ENCODE data around the gene CCDC167. TPM values are rescaled to one million over a fixed set of nuclear protein-coding genes. Genes with fewer than 3 reads are reported as not detected.

The CCDC167 gene
- total RNA-seq, 1 donor from 2014 or later, result 28.3 TPM

DNA sequence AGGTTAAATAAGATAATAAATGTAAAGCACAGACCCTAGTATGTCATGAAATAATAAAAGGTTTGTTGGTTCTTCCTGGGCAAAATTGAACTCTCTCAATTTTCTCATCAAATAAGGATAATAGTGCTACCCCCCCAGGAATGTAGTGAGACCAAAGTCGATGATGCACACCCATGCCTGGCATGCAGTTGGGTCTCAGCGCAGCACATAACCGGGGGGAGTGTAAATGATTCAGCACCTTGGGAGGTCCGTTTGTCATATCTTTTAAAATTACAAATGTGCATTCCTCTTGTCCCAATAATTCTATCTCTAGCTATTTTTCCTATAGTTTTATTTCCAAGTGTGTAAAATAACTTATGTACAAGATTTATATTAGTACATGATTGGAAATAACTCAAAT is 31.3 kb upstream of the CCDC167 start:
- Mint-ChIP-seq H3K4me3 (ENCODE audit: unreplicated experiment) (no peak overlapping the region), H3K27me3 (ENCODE audit: low read depth) (peaks cover 31% of the 10 kb centered on the region), H3K9me3 (ENCODE audit: low read depth) (no peaks in the 10 kb centered on the region)

DNA sequence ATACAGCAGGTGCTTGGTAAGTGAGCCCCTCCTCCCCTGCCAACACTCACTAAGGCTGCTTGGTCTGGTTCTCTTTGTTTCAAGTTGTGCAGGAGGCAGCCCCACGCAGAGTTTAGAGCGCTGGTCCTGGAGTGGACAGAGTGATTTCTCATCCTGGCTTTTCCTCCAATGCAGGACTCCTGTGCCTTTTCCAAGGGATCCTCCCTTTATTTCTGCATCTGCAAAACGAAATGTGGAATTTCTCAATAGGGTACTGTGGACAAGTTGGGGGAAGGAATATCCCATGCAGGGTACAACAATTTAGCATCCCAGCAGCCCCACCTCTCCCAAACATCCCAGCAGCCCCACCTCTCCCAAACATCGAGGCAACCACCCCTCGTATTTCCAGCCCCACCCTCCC is 30.6 kb upstream of the CCDC167 start:
- no peaks in the 10 kb centered on the region for H3K36me3 Mint-ChIP-seq (ENCODE audit: low read depth)
- no peak overlapping the region for H3K4me3 Mint-ChIP-seq (ENCODE audit: unreplicated experiment)
- DNase-seq (ENCODE audit: low spot score), result no peak
- peaks cover 26% of the 10 kb centered on the region for H3K27me3 Mint-ChIP-seq (ENCODE audit: low read depth)
- H3K4me1 Mint-ChIP-seq (ENCODE audit: low read depth), result peaks cover 9% of the 10 kb centered on the region
- TF ChIP-seq, protein P1, sequence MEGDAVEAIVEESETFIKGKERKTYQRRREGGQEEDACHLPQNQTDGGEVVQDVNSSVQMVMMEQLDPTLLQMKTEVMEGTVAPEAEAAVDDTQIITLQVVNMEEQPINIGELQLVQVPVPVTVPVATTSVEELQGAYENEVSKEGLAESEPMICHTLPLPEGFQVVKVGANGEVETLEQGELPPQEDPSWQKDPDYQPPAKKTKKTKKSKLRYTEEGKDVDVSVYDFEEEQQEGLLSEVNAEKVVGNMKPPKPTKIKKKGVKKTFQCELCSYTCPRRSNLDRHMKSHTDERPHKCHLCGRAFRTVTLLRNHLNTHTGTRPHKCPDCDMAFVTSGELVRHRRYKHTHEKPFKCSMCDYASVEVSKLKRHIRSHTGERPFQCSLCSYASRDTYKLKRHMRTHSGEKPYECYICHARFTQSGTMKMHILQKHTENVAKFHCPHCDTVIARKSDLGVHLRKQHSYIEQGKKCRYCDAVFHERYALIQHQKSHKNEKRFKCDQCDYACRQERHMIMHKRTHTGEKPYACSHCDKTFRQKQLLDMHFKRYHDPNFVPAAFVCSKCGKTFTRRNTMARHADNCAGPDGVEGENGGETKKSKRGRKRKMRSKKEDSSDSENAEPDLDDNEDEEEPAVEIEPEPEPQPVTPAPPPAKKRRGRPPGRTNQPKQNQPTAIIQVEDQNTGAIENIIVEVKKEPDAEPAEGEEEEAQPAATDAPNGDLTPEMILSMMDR (IDR thresholded peaks at IDR 0.05), result no peak
- H3K27ac Mint-ChIP-seq (ENCODE audit: unreplicated experiment), result no peak overlapping the region
- no peaks in the 10 kb centered on the region for H3K9me3 Mint-ChIP-seq (ENCODE audit: low read depth)

More for the DNA sequence above, 31.3 kb upstream of the CCDC167 start:
- no peak for DNase-seq (ENCODE audit: low spot score)
- no peak overlapping the region for H3K27ac Mint-ChIP-seq (ENCODE audit: unreplicated experiment)
- TF ChIP-seq, protein P1 (IDR thresholded peaks at IDR 0.05), result no peak
- peaks cover 17% of the 10 kb centered on the region for H3K4me1 Mint-ChIP-seq (ENCODE audit: low read depth)
- H3K36me3 Mint-ChIP-seq (ENCODE audit: low read depth), result no peaks in the 10 kb centered on the region

DNA sequence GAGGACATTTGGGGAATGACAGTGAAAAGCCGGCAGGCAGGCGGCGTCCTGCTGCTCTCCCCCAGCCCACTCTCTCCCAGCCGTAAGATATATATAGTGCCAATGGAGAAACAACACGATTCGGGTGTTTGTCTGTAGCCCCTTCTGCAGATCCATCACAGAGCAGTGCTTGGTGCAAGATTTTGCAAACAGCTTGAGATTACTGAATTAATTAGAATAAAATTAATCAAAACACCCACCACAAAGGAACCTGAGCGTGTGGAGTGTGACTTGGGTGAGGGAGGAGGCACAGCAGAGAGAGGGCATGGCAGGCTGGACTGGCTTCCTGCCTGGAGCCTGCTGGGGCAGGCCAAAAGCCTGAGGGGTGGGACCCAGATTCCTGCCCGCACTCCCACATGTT is 28.8 kb upstream of the CCDC167 start:
- Mint-ChIP-seq H3K36me3 (ENCODE audit: low read depth) (no peaks in the 10 kb centered on the region), H3K9me3 (ENCODE audit: low read depth) (no peaks in the 10 kb centered on the region), H3K4me3 (ENCODE audit: unreplicated experiment) (no peak overlapping the region), H3K4me1 (ENCODE audit: low read depth) (peaks cover 18% of the 10 kb centered on the region), H3K27ac (ENCODE audit: unreplicated experiment) (no peak overlapping the region), H3K27me3 (ENCODE audit: low read depth) (peaks cover 20% of the 10 kb centered on the region)
- TF ChIP-seq, protein P1 (IDR thresholded peaks at IDR 0.05), result no peak
- no peak for DNase-seq (ENCODE audit: low spot score)

DNA sequence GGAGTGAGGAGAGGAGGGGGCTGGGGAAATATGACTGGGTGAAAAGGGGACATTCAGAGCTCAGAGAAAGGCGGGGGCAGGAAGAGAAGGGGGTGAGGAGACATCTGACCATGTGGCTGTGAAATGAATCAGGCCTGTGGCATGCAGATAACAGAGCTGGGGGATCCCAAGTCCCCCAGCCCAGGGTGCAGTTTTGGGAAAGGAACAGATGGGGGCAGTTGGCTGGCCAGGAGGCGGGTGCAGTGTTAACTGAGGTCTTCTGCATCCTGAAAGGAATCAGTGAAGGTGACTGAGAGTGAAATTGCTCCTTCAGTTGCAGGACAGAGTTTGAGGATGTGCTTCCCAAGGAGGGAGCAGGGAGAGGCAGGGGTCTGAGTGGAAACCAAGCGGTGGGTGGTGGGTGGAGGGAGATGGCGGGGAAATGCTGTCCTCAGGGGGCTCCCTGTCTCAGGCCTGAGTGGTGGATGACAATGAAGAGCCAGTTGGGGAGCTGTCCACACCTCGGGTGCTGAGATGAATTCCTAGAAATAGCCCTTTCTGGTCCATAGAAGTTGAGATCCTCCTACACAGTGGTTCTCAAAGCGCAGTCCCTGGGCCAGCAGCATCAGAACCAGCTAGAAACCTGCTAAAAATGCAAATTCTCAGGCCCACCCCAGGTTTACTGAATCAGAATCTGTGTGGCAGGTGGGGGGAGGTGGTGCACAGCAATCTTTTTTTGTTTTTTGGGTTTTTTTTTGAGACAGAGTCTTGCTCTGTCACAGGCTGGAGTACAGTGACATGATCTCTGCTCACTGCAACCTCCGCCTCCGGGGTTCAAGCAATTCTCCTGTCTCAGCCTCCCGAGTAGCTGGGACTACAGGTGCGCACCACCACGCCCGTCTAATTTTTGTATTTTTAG is 26.0 kb upstream of the CCDC167 start:
- peaks cover 14% of the 10 kb centered on the region for H3K4me1 Mint-ChIP-seq (ENCODE audit: low read depth)
- no peak overlapping the region for H3K27ac Mint-ChIP-seq (ENCODE audit: unreplicated experiment)
- H3K36me3 Mint-ChIP-seq (ENCODE audit: low read depth), result no peaks in the 10 kb centered on the region
- H3K4me3 Mint-ChIP-seq (ENCODE audit: unreplicated experiment), result no peak overlapping the region
- no peaks in the 10 kb centered on the region for H3K9me3 Mint-ChIP-seq (ENCODE audit: low read depth)
- TF ChIP-seq, protein P1 (IDR thresholded peaks at IDR 0.05), result no peak
- peaks cover 10% of the 10 kb centered on the region for H3K27me3 Mint-ChIP-seq (ENCODE audit: low read depth)
- DNase-seq (ENCODE audit: low spot score), result no peak

DNA sequence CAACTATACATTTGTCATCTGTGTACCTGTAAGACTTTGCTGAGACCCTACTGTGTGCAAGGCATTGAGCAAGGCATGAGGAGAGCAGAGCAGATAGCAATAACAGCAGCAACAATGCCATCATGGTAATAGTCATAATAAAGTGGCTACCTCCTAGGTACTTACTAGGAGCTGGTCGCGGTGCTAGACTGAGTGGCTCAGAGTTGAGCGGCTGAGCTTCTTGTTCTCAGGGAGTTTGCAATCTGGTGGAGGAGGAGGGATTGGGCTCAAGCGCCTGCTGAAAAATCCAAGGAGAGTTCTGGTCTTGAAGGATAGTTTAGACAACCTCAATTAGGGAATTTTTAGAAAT is 25.3 kb upstream of the CCDC167 start:
- Mint-ChIP-seq H3K4me1 (ENCODE audit: low read depth) (peaks cover 12% of the 10 kb centered on the region), H3K9me3 (ENCODE audit: low read depth) (no peaks in the 10 kb centered on the region), H3K4me3 (ENCODE audit: unreplicated experiment) (no peak overlapping the region), H3K27me3 (ENCODE audit: low read depth) (peaks cover 8% of the 10 kb centered on the region), H3K27ac (ENCODE audit: unreplicated experiment) (no peak overlapping the region), H3K36me3 (ENCODE audit: low read depth) (no peaks in the 10 kb centered on the region)
- no peak for DNase-seq (ENCODE audit: low spot score)
- TF ChIP-seq, protein P1 (IDR thresholded peaks at IDR 0.05), result no peak

Measured in chondrocyte (in vitro differentiated cells).